NK-92 (cell line): ENCODE results near the gene KLC4.
A peak's percentile ranks its signal among the peaks of the same experiment; 100 is the strongest.

Experiments
- DNase-seq: peaks from one replicate; lab custom pipeline; 2025; ENCODE audit not compliant: unreplicated experiment; lab: John Stamatoyannopoulos, UW

KLC4 gene

DNA sequence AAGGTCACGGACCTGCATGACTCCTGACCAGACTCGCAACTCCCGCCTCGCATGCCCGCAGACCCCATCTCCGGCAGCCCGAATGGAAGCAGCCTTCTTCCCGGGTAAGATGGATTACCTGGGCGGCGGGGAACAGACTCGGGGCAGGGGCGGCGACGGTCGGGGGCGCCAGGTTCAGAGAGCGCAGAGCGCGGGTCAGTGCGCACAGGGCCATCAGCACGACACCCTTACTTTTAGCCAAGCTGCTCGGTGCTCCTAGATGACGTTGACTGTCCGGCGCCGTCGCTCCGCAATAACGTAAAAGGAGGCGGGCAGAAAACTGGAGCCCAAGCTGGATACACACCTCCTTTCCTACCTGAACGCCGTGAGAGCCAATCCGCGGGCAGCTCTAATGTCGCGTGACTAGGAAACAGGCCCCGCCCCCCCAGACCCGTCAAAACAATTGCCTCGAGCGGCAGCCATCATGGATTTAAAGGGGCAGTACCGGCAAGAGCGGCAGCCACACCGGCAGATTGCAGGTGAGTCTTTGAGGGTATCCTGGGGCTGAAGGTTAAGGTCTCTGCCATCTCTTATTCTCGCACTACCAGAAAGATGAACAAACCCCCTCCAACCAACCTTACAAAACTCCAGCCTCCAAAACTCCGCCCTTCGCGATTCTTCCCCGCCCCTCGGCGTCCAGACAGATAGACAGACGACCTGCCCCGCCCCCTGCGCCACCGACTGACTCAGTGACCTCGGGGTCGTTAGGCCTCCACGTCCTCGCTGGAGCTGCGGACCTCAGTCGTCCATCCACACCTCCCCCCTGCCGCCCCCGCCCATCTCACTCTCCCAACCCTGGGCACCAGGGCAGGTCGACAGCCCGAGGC, at the start of gene KLC4, which contains the start of gene MRPL2:
Gene KLC4, plus strand, starts transcription at position 464 of the 866 bp plus-strand sequence. CDS start 1,705 bp downstream, outside the sequence.
Gene MRPL2, minus strand, starts transcription at position 267 of the 866 bp plus-strand sequence. Its CDS starts 53 bp downstream, at position 214.
- peak; percentile 90 for DNase-seq

DNA sequence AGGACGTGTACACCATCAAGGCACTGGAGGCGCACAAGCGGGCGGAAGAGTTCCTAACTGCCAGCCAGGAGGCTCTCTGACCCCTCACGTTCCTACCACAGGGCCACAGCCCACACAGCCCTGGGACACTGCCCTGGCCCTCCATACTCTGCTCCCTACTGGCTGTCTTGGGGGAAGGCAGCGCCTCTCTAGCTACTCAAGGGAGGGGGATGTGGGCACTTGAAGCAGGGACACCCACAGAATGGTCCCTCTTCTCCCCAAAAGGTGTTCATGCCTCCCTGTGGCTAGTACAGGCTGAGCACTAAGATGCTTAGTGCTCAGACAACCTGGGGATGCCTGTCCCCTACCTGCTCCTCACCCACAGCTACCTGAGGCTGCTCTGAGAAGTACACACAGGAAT, 48.2 kb upstream of the KLC4 start:
- DNase-seq, result no peak

DNA sequence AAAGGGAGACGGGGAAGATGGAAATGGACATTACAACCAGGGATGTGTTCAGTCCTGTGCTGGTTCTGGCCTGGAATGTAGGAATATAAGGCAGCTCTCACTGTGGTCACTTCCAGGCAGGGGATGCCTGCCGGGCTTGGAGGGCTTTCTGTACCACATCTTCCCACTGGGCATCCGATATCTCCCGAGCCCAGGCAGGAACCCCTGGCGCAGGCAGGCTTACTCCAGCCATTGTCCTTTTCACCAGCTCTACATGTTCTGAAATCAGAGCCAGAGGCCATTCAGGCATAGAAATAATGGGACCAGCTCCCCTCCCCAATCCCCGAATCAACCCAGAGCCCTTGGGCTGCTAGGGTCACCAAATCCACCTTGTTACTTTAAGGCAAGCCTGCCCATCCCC, 47.1 kb upstream of the KLC4 start:
- DNase-seq, result no peak

DNA sequence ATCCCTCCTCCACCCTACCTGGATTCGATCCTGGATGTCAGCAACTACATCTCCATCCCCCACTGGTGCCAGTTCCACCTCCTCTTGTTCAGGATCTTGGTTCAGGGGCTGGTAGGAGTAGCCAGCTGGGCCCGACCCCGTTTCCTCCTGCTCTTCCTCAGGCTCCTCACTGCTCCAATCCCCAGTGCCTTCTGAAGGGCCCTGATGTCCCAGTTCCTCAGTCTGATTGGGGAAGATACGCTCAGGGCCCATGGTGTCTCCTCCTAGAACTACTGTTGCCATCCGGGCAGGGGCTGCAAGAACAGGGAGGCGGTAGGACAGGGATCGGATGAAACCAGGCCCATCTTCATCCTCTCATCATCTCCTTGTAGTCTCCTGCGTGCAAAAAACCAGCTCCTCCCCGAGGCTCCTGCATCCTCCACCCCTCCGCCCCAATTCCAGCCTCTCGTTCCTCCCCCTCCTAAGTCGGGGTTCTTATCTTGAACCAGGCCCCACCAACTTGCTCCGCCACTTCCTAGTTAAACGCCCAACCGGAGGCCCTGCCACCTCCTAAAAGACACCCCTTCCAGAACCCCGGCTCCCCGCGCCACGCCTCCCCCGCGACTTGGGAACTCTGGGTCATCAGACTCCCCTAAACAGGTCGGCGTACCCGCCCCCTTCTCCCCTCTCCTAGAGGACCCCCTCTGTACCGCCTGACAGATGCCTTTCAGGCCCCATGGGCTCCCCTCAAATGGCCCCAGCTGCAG, 46.2 kb upstream of the KLC4 start:
- no peak for DNase-seq

DNA sequence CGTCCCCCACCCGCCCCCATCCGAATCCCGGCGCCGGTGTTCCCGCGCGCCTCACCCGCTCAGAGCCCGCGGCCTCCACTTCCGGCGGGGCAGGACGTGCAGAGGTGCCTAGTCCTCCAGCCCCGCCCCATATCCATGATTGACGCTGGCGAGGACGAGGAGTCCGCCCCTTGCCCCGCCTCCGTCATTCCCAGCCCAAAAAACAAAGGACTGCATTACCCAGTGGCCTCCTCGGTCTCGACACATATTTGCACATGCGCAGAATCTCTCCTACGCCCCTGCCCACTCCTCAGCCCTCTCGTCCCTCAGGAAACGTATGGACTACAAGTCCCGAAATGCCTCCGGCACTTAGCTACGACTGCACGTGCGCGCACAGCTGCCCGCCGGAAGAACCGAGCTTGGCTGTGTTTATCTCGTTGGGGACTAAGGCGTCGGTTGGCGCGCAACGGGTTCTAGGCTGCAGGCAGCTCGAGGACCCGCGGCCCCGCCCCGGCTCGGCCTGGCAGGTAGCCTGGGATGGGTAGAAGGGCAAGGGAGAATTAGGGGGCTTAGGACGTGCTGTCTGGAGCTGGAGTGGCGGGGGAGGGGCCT, 45.5 kb upstream of the KLC4 start, which contains the start of the genes KLHDC3 and MEA1:
Gene KLHDC3, plus strand, starts transcription at position 407 of the 591 bp plus-strand sequence. CDS start 2,944 bp downstream, outside the sequence.
Gene MEA1, minus strand, starts transcription at position 104 of the 591 bp plus-strand sequence. CDS start 133 bp downstream, outside the sequence.
- DNase-seq, result peak; percentile 92

DNA sequence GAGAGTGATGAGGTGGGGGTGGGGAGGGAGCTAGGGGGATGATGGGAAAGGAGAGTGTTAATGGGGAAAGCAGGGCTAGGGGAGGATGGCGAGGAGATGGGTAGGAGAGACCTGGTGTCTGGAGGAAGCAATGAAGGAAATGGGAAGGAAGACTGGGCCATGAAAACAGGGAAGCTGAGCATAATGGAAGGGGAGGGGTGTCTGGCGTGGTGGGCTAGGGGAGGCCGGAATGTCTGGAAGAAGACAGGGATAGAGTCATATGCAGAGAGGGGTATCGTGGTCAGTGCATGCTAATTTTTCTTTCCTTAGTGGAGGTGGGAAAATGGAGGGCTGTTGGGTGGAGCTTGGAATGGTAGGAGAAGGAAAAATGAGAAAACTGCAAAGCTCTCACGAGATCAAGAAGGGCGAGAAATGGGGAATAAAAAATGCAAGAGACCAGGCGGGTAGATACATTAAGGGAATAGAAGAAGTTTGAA, 45.0 kb upstream of the KLC4 start:
- no peak for DNase-seq

DNA sequence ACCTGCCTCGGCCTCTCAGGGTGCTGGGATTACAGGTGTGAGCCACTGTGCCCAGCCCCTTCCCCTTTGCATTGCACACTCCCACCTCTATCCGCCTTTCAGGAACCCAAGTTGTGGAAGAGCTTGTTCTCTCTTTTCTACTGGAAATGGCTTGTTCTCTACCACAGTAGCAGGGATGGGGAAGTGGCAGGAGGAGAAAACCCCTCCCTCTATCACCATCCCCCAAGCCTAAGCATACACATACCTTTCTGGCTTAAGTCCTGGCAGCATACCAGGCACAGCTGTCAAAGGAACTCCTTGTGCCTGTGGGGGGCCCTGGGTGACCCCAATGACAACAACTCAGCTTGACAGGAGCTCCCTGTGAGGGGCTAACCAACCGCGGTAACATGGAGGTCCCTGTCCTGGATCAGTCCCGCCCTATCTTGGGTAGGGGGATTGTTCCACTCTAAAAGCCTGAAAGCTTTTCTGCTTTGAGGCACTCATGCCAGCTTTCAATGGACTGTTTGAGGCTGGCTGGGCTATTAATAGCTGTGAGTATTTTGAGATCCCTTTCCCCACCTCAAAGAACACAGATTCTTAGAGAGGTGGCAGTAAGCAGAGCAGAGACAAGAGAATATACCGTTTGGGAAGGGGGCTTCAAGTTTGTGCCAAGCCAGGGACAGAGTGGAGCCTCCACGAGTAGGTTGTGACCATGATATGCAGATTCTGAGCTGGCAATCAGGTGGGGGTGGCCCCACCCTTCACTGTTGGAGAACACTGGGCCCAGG, 43.1 kb upstream of the KLC4 start:
- no peak for DNase-seq

DNA sequence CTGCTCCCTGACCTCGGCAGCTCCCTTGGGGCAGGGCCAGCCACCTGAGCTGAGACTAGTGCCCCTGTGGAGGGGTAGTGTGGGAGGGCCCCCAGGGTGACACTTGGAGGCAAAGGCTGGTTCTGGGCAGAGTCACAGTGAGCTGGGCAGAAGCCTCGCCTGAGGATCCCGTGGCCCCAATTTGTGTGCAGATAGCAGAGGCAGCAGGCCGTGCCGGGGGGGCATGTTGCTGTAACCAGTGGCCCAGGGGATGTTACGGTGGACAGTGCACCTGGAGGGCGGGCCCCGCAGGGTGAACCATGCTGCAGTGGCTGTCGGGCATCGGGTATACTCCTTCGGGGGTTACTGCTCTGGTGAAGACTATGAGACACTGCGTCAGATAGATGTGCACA, 42.5 kb upstream of the KLC4 start:
- DNase-seq, result no peak

DNA sequence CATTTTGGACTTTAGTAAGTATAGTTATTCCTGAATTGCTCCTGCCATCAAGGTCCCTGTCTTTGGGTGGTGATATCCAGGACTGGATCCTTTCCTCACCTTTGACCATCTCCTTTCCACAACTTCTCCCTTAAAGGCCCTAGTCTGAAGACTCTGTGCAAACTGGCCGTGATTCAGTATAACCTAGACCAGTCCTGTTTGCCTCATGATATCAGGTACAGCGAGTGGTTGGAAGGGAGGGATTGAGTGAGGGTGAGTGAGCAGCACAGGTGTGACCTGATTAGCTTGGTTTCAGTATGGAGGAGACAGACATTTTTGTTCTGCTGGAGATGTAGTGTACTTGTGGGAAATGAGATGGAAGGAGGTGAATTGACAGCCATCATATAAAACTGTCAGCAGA, 40.3 kb upstream of the KLC4 start:
- DNase-seq, result no peak

DNA sequence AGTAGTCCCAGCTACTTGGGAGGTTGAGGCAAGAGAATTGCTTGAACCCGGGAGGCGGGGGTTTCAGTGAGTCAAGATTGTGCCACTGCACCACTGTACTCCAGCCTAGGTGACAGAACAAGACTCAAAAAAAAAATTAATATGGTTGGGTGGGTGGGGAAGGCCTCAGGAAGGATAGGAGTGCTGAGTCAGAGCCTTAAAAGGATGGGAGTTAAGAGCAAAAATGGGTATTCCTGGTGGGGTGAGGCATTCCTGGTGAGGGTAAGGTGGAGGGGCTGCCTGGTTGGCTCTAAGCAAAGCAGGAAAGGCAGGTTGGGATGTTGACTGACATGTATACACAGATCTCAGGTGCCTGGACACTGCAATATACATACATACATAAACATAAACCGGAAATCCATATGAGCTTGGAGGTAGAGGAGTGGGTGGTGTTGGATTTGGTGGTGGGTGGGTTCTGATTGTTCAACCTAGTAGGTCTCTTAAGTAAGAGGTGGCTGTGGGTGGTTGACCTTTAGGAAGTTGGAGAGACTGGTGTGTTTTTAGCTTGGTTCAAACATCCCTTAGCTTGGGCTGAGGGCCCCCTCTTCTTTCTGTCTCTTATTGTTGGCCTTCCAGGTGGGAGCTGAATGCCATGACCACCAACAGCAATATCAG, 39.3 kb upstream of the KLC4 start:
- DNase-seq, result no peak

DNA sequence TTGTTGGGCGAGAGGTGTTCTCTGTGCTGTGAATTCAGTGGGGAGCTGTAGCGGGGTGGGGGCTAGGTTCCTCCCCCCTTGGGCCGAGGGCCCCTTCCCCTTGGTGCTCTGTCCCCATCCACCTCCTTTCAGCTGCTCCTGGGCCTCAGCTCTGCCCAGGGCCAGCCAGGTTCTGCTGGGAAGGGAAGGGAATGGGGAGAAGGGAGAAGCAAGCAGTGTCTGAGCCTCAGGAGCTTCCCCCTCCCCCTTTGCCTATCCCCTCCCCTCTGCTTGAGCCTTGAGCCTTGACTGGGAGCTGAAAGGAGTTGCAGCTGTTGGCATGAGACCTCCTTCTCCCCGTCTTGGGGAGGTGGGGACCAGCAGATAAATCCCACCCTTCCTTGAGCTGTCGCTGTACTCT, 38.6 kb upstream of the KLC4 start:
- no peak for DNase-seq

DNA sequence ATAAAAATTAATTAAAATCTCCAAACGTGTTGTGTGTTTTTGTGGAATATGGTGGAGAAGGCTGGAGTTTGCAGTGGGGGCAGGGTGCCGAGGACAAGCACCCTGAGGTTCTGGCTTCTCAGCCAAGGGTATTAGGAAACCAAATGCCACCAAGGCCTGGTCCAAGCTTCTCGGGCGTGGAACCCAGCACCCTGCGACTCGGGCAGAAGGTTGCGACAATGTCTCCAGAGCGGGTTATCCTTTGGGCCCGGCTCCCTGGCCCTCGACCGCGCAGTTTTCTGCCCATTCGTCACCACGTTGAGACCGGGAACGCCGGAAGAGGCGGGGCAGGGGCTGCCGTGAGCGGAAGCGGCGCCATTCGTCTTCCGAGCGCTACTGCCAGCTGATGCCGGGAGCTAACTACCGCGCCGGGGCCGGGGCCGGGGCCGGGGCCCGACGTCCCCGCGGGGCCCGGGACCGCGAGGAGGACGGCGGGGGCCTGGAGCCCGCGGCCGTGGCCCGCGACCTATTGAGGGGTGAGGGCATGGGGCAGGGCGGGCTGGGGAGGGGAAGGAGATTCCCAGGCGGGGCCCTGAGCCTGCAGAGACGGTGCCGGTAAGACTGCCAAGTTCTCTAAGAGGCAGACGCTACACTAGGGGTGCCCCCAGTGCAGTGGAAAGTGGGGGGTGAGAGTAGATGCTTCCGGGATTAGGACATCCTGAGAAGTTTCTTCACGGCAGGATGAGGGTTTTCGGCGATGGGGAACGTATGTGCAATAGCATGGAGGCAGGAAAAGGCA, 38.0 kb upstream of the KLC4 start, which contains the start of gene RRP36:
Gene RRP36, plus strand, starts transcription at position 354 of the 778 bp plus-strand sequence. Its CDS starts 32 bp downstream, at position 386.
- DNase-seq, result no peak

DNA sequence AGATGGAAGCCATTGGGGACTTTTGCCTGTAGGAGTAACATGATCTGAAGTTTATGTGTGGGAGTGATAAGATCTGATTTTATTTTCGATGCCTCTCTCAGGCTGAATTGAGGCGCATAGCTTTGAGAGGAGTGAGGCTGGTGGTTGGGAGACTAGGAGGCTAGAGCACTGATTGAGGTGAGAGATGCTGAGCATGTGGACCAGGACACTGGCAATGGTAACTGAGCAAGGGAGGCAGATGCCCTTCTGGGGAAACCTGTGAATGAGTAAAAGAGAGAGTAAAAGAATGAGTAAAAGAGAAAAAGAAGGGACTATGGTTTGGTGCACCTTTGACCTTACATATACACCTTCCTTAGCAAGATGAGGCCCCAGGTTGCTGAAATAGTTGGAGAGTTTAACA, 35.0 kb upstream of the KLC4 start:
- no peak for DNase-seq

DNA sequence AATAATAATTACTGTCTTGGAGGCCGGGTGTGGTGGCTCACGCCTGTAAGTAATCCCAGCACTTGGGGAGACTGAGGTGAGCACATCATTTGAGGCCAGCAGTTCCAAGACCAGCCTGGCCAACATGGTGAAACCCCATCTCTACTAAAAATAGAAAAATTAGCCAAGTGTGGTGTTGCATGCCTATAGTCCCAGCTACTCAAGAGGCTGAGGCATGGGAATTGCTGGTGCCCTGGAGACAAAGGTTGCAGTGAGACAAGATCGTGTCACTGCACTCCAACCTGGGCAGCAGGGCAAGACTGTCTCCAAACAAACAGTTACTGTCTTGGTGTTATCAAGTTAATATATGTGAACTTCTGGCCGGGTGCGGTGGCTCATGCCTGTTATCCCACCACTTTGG, 33.1 kb upstream of the KLC4 start:
- no peak for DNase-seq

DNA sequence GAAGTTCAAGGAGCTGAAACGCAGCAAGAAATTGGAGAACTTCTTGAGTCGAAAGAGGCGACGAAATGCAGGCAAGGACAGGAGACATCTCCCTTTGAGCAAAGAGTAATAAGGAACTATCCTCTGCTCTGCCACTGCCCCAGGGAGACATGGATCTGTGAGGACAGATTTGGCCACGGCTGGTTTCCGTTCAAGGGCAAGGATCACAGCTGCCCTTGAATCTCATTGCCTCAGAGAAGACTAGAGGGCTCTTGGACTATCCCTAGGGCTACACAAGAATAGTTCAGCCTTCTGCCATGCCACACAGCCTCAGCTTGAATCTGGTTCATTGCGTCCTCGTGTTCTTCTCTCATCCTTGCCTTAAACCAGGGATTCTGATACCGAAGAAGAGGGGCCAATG, 30.3 kb upstream of the KLC4 start:
- no peak for DNase-seq

DNA sequence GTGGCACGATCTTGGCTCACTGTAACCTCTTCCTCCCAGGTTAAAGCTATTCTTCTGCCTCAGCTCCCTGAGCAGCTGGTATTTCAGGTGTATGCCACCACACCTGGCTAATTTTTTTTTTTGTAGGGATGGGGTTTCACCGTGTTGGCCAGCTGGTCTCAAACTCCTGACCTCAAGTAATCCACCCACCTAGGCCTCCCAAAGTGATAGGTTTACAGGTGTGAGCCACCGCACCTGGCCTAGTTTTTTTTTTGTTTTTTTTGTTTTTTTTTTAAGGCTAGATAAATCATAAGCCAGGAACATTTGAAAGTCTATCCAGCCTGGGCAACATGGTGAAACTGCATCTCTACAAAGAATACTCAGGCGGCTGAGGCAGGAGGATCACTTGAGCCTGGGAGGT, 27.1 kb upstream of the KLC4 start:
- DNase-seq, result no peak

DNA sequence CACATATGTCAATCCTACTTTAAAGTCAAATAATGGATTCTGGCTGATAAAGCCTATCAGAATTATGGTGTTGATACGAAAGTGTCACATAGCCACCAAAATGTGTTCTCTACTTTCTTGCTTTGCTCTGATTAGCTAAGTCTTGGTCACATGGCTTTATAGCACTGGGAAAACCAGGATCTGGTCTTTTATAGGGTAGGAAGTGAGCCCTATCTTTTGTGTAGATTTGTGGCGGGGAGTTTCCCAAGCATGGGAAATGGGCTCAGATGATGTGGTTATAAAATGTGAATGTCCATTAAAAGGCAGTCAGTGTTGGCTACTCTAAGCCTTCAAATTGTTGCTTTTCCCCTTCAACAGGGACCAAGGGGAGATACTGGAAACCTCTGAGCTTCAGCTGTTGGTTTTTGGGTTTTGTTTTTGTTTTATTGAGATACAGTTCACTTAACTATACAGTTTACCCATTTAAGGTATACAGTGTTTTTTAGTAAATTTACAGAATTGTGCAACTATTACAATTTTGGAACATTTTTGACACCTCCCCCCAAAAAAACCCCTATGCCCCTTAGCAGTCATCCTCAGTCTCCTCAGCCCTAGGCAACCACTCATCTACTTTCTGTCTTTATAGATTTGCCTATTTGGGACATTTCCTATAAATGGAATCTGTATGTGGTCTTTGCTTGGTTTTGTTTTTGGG, 25.8 kb upstream of the KLC4 start:
- DNase-seq, result no peak

DNA sequence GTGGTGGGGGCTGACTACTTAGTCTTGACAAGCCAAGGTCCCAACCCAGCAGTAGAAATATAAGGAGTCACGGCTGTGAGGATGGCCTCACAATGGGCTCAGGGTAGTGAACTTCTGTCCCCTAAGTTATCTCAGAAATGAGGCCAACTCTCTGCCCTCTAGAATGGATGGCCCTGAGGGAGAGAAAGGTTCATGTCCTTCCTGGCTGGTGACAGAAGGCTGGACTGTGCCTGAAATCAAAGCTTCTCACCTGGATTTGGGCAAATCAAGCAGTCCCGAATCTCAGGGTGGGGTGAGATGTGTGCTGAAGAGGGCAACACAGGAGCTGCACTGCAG, 25.3 kb upstream of the KLC4 start:
- DNase-seq, result no peak
